ENCODE results near the gene ZDHHC8.

Gene ZDHHC8

GRCh38 chr22:20107951-20108756, 23.4 kb upstream of the ZDHHC8 start:
- H3K36me3 Mint-ChIP-seq (ENCODE audit: low read depth) = peaks cover 34% of the 10 kb centered on the region
- H3K4me3 Mint-ChIP-seq = no peak overlapping the region
- no peak overlapping the region for H3K27ac Mint-ChIP-seq
- H3K27me3 Mint-ChIP-seq (ENCODE audit: low read depth) = no peaks in the 10 kb centered on the region
- no peak for TF ChIP-seq CTCF (IDR thresholded peaks at IDR 0.05; ENCODE audit: unreplicated experiment in 3 of 3)
- peaks cover 7% of the 10 kb centered on the region for H3K4me1 Mint-ChIP-seq
- no peaks in the 10 kb centered on the region for H3K9me3 Mint-ChIP-seq

GRCh38 chr22:20108757-20109230, 22.8 kb upstream of the ZDHHC8 start:
- H3K27me3 Mint-ChIP-seq (ENCODE audit: low read depth) = no peaks in the 10 kb centered on the region
- no peak for TF ChIP-seq CTCF (IDR thresholded peaks at IDR 0.05; ENCODE audit: unreplicated experiment in 3 of 3)
- peaks cover 28% of the 10 kb centered on the region for H3K36me3 Mint-ChIP-seq (ENCODE audit: low read depth)

GRCh38 chr22:20109411-20110358, 21.9 kb upstream of the ZDHHC8 start:
- Mint-ChIP-seq H3K4me1 (no peaks in the 10 kb centered on the region), H3K36me3 (ENCODE audit: low read depth) (peaks cover 32% of the 10 kb centered on the region), H3K27me3 (ENCODE audit: low read depth) (no peaks in the 10 kb centered on the region), H3K27ac (no peak overlapping the region), H3K9me3 (no peaks in the 10 kb centered on the region), H3K4me3 (no peak overlapping the region)
- no peak for TF ChIP-seq CTCF (IDR thresholded peaks at IDR 0.05; ENCODE audit: unreplicated experiment in 3 of 3)

More at GRCh38 chr22:20108757-20109230, 22.8 kb upstream of the ZDHHC8 start:
- H3K4me3 Mint-ChIP-seq = no peak overlapping the region
- H3K4me1 Mint-ChIP-seq = peaks cover under 1% of the 10 kb centered on the region
- H3K27ac Mint-ChIP-seq = no peak overlapping the region
- no peaks in the 10 kb centered on the region for H3K9me3 Mint-ChIP-seq

GRCh38 chr22:20110359-20110985, 21.1 kb upstream of the ZDHHC8 start:
- peak overlapping the region in 1 of 3 experiments; percentile 23 for H3K27ac Mint-ChIP-seq
- peaks cover 33% of the 10 kb centered on the region for H3K36me3 Mint-ChIP-seq (ENCODE audit: low read depth)
- H3K9me3 Mint-ChIP-seq = no peaks in the 10 kb centered on the region
- H3K27me3 Mint-ChIP-seq (ENCODE audit: low read depth) = no peaks in the 10 kb centered on the region
- peaks cover 4% of the 10 kb centered on the region for H3K4me1 Mint-ChIP-seq
- TF ChIP-seq CTCF (IDR thresholded peaks at IDR 0.05; ENCODE audit: unreplicated experiment in 3 of 3) = no peak
- peak overlapping the region in 1 of 3 experiments; percentile 54 for H3K4me3 Mint-ChIP-seq

- Mint-ChIP-seq H3K36me3 (ENCODE audit: low read depth) (peaks cover 28% of the 10 kb centered on the region), H3K9me3 (no peaks in the 10 kb centered on the region), H3K4me1 (peaks cover 5% of the 10 kb centered on the region), H3K4me3 (peak overlapping the region in 1 of 3 experiments; percentile 54), H3K27ac (peak overlapping the region in 1 of 3 experiments; percentile 23), H3K27me3 (ENCODE audit: low read depth) (no peaks in the 10 kb centered on the region)
- TF ChIP-seq CTCF (IDR thresholded peaks at IDR 0.05; ENCODE audit: unreplicated experiment in 3 of 3) = peak in 2 of 3 experiments; percentile 18 to 34
Observed at GRCh38 chr22:20111045-20111688, 20.4 kb upstream of the ZDHHC8 start.

Measured in nephron (organoid).